ENCODE results near the gene PTPN6.

PTPN6 gene

GRCh38 chr12:6987956-6988553 is 36.9 kb downstream of the PTPN6 start:
- no peak overlapping the region for H3K4me3 Mint-ChIP-seq
- H3K9me3 Mint-ChIP-seq = no peaks in the 10 kb centered on the region
- H3K27me3 Mint-ChIP-seq (ENCODE audit: low read depth) = no peaks in the 10 kb centered on the region
- H3K27ac Mint-ChIP-seq = no peak overlapping the region
- TF ChIP-seq, protein P1, sequence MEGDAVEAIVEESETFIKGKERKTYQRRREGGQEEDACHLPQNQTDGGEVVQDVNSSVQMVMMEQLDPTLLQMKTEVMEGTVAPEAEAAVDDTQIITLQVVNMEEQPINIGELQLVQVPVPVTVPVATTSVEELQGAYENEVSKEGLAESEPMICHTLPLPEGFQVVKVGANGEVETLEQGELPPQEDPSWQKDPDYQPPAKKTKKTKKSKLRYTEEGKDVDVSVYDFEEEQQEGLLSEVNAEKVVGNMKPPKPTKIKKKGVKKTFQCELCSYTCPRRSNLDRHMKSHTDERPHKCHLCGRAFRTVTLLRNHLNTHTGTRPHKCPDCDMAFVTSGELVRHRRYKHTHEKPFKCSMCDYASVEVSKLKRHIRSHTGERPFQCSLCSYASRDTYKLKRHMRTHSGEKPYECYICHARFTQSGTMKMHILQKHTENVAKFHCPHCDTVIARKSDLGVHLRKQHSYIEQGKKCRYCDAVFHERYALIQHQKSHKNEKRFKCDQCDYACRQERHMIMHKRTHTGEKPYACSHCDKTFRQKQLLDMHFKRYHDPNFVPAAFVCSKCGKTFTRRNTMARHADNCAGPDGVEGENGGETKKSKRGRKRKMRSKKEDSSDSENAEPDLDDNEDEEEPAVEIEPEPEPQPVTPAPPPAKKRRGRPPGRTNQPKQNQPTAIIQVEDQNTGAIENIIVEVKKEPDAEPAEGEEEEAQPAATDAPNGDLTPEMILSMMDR (IDR thresholded peaks at IDR 0.05; ENCODE audit: unreplicated experiment in 3 of 3) = no peak
- H3K36me3 Mint-ChIP-seq (ENCODE audit: low read depth) = peaks cover 35% of the 10 kb centered on the region
- H3K4me1 Mint-ChIP-seq = no peaks in the 10 kb centered on the region

DNA sequence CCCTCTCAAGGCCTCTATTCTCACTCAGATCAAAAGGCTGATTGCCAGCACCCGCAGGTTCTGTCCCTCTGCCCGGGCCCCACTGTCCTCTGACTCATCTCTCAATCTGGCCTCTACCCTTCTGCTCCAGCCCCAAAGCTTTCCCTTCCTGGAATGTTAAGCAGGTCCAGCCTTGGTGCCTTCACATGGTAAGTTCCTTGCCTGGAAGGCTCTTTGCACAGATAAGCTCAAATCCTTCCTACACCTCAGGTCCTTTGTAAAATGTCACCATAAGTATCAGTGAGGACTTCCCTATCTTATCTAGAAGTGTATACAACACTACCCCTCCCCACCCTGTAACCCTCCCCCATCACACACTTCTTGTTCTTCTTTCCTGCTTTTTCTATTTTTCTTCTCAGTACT is 44.9 kb downstream of the PTPN6 start:
- no peak overlapping the region for H3K4me3 Mint-ChIP-seq
- no peak overlapping the region for H3K27ac Mint-ChIP-seq
- H3K36me3 Mint-ChIP-seq (ENCODE audit: low read depth) = peaks cover 43% of the 10 kb centered on the region
- no peaks in the 10 kb centered on the region for H3K9me3 Mint-ChIP-seq
- TF ChIP-seq, protein P1 (IDR thresholded peaks at IDR 0.05; ENCODE audit: unreplicated experiment in 3 of 3) = no peak
- no peaks in the 10 kb centered on the region for H3K27me3 Mint-ChIP-seq (ENCODE audit: low read depth)
- H3K4me1 Mint-ChIP-seq = no peaks in the 10 kb centered on the region

DNA sequence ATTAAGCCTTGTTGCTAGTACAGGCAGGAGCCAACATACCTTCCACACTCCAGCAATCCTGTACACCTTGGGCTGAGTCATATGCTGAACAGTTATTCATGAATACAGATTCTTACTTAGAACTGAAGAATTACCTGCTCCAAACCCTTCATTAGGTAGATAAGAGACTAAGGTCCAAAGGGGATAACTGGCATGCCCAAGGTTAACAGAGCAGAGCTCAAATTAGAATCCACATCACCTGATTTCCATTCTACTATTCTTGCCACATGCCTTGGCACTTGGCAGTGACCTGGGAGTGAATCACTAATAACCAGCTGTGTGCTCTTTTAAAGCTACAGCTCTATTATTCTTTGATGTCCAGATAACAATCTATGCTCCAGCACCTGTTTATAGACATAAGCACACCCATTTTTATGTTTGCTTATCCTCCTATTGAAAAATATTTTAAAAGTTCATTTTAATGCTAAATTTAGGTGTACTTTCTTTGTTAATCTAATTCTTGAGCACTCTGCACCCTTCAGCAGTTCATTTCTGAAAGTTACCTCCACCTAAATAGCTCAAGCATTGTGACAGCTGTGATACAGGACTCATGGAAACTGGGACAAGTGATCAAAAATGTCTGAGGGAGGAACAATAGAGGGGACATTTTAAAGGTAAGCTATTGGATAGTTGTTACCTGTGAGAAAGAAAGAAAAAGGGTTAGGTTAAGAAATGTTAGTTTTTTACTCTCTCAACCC is 47.7 kb downstream of the PTPN6 start:
- Mint-ChIP-seq H3K27me3 (ENCODE audit: low read depth) (no peaks in the 10 kb centered on the region), H3K9me3 (no peaks in the 10 kb centered on the region), H3K4me1 (no peaks in the 10 kb centered on the region), H3K4me3 (no peak overlapping the region), H3K36me3 (ENCODE audit: low read depth) (peaks cover 35% of the 10 kb centered on the region), H3K27ac (peak overlapping the region; percentile 77 to 89 (median 85))
- TF ChIP-seq, protein P1 (IDR thresholded peaks at IDR 0.05; ENCODE audit: unreplicated experiment in 3 of 3) = no peak

- Mint-ChIP-seq H3K36me3 (ENCODE audit: low read depth) (peaks cover 25% of the 10 kb centered on the region), H3K4me3 (no peak overlapping the region), H3K4me1 (no peaks in the 10 kb centered on the region), H3K27me3 (ENCODE audit: low read depth) (no peaks in the 10 kb centered on the region), H3K27ac (no peak overlapping the region), H3K9me3 (no peaks in the 10 kb centered on the region)
- TF ChIP-seq, protein P1 (IDR thresholded peaks at IDR 0.05; ENCODE audit: unreplicated experiment in 3 of 3) = no peak
These were observed 50.9 kb downstream of the PTPN6 start for GRCh38 chr12:7001921-7002591.

DNA sequence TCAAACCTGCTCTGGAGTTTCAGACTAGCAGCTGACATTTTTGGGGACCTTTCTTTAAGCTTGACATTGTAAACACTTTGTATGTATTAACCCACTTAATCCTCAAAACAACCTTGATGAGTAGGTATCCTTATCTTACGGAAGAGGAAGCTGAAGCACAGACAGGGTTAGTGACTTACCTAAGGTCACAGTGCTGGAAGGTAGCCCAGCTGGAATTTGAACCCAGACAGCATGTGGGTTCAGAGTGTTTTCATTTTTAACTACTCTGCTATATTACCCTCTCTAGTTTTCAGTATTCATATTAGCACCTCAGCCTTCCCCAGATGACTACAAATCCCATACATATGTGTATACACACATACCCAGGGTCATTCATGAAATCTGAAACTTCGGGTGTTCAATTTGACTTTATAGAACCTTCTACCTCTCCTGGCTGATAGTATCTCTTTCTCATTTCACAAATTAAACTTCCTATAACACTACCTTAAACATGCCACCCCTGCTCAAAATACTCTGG is 53.2 kb downstream of the PTPN6 start:
- TF ChIP-seq, protein P1 (IDR thresholded peaks at IDR 0.05; ENCODE audit: unreplicated experiment in 3 of 3) = no peak
- Mint-ChIP-seq H3K9me3 (no peaks in the 10 kb centered on the region), H3K36me3 (ENCODE audit: low read depth) (peaks cover 18% of the 10 kb centered on the region), H3K27ac (no peak overlapping the region), H3K27me3 (ENCODE audit: low read depth) (no peaks in the 10 kb centered on the region), H3K4me3 (no peak overlapping the region), H3K4me1 (no peaks in the 10 kb centered on the region)
